NCI-H2029 treated with DMSO at 0.1 percent for 48 hours (cell line): ENCODE results near the gene RANBP2.

Experiments
- DNase-seq: peaks from one replicate; lab custom pipeline; 2025; lab: John Stamatoyannopoulos, UW

RANBP2 gene

DNA sequence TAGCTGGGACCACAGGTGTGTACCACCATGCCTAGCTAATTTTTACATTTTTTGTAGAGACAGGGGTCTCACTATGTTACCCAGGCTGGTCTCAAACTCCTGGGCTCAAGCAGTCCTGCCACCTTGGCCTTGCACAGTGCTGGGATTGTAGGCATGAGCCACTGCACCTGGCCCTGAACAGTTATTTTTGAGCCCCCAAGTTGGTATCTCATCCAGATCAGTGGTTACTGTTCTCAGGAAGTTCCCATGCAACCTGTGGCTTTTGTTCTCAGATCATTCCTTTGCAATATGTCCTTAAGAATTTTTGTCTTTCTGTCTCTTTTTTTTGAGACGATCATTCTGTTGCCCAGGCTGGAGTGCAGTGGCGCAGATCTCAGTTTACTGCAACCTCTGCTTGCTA, 59.6 kb downstream of the RANBP2 start:
- DNase-seq: no peak

GRCh38 chr2:108786008-108786353, 66.7 kb downstream of the RANBP2 start:
- no peak for DNase-seq

- peak; percentile 46 for DNase-seq
Measured at GRCh38 chr2:108786354-108787215, 67.3 kb downstream of the RANBP2 start, which contains the start of gene CCDC138. TSS of gene CCDC138 (plus strand) at chr2:108786771. CDS start at chr2:108786823, 52 bp downstream.

GRCh38 chr2:108787216-108787541, 67.9 kb downstream of the RANBP2 start:
- no peak for DNase-seq

DNA sequence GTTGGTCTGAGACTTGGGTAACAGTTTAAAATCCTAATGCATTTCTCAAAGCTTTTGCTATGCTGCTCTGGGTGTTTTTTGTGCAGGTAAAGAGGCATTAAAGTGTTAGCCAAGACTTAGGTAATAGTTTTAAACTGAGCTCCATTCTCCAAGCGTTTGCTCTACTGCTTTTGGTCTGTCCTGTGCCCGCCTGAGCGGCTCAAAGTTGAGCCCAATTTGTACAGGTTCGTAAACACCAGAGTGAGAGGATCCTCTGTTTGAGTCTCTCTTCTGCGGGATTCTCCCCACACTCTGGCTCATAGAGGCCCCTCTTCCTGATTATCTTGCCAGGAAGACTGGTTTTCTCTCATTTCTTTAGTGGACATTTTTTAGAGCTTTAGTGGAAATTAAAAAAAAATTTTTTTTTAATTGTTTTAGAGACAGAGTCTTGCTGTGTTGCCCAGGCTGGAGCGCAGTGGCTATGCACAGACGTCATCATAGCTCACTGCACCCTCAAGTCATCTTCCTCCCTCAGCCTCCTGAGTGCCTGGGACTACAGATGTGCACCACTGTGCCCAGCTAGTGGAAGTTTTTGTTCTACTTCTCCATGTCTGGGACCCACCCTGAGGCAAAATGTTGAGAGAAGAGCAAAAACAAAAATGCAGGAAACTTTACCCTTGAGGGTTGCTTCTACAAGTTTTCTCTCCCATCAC, 83.9 kb downstream of the RANBP2 start:
- DNase-seq: no peak

DNA sequence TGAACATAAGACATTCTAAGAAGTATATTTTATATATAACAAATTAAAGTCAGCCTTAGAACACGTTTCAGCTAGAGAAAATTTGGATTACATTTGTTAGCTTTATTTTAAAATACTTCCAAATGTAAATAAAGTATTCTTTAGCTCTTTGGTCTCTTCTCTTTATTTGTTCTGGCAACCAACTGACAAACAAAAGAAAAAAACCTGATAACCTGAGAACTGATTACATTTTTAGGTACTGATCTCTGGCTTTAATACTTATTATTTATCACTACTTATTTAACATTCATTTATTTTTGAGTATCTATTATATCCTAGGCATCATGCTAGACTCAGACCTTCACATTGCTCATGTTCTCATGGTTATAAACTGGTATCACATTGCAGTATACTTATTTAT, 85.8 kb downstream of the RANBP2 start:
- DNase-seq: no peak

DNA sequence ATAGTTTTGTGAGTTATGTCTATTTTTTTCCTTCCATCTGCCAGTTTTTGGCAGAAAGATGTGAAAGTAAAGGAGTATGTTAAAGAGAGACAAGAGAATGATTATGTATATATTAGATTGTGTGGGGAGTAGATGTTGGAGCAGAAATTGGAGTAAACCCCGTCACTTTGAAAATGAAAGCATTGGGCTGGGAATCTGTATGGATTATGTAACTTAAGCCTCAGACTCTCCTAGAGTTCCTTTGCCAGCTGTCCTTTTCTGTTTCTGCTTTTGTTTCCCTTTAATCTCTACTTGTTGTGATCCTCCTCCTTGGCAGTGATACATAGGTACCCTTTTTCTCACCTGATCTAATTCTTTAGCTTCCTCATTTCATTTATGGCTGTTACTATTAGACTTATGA, 86.5 kb downstream of the RANBP2 start:
- peak; percentile 38 for DNase-seq

GRCh38 chr2:108806371-108807113, 87.3 kb downstream of the RANBP2 start:
- DNase-seq: no peak

DNA sequence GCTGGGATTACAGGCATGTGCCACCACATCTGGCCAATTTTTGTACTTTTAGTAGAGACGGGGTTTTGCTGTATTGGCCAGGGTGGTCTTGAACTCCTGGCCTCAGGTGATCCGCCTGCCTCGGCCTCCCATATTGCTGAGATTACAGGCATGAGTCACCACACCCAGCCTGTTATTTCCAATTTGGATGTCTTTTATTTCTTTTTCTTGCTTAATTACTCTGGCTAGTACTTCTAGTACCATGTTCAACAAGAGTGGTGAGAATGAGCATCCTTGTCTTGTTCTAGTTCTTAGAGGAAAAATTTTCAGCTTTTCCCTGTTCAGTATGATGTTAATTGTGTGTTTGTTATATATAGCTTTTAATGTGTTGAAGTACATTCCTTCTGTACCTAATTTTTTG, 90.7 kb downstream of the RANBP2 start:
- no peak for DNase-seq

- DNase-seq: no peak
Measured at GRCh38 chr2:108810993-108811957, 92.0 kb downstream of the RANBP2 start.

GRCh38 chr2:108813732-108814131, 94.5 kb downstream of the RANBP2 start:
- DNase-seq: no peak

DNA sequence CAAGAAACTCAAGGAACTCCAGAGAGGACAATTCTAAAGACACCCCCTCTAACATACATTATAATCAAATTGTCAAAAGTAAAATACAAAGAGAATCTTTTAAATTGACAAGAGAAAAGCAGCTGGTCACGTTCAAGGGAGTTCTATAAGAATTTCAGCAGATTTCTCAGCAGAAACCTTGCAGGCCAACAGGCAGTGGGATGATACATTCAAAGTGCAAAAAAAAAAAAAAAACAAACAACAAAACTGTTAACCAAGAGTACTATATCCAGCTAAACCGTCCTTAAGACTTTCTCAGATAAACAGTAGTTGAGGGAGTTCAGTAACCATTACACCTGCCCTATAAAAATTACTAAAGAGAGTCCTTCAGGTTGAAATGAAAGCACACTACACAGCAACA, 101.2 kb downstream of the RANBP2 start:
- DNase-seq: no peak

GRCh38 chr2:108823286-108823685, 104.0 kb downstream of the RANBP2 start:
- no peak for DNase-seq

DNA sequence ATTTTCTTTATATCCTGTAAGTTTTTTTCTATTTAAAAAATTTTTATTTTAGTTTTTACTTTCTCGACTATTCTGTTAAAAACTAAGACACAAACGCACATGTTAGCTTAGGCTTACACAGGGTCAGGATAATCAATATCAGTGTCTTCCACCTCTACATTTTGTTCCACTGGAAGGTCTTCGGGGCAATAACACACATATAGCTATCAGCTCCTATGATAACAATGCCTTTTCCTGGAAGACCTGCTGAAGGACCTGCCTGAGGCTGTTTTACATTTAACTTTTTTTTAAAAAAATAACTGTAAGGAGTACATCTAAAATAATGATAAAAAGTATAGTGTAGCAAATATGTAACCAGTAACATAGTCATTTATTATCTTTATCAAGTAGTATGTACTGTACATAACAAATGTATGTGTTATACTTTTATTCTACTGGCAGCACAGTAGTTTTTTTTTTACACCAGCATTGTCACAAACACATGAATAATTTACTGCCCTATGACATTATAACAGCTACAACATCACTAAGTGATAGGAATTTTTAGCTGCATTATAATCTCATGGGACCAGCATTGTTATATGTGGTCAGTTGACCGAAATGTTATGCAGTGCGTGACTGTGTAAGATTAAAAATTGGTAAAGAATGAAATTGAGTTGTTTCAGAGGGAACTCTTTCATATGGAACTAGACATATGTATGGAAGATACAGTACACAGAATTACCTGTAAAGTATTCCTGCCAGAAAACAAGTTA, 105.2 kb downstream of the RANBP2 start:
- no peak for DNase-seq

- no peak for DNase-seq
Measured at GRCh38 chr2:108825254-108825653, 106.0 kb downstream of the RANBP2 start.

DNA sequence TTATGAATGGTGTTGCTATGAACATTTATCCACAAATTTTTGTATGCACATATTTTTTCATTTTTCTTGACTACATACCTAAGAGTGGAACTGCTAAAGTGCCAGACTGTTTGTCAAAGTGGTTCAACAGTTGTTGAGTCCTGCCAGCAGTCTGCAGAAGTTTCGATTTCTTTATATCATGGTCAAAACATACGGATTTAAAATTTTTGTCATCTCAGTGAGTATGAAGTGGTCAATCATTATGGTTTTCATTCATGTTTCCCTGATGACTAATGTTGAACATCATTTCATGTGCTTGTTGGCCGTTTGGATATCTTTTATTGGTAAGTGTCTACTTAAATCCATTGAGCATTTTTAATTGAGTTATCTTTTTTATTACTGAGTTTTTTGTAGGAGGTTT, 106.5 kb downstream of the RANBP2 start:
- no peak for DNase-seq

DNA sequence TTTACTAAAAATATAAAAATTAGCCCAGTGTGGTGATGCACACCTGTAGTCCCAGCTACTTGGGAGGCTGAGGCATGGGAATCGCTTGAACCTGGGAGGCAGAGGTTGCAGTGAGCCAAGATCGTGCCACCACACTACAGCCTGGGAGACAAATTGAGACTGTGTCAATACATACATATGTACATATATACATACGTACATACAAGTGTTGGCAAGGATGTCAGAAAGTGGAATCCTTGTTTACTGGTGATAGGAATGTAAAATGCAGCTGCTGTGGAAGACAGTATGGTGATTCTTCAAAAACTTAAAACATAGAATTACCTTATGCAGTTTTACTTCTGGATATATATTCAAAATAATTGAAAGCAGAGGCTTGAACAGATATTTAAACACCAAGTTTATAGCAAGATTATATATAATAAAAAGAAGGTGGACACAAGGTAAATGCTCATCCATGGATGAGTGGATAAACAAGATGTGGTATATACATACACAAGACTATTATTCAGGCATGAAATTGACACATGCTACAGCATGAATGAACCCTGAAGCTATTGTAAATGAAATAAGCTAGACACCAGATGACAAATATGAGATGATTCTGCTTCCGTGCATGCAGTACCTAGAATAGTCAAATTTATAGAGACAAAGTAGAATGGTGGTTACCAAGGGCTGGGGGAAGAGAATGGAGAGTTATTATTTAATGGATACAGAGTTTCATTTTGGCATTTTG, 110.5 kb downstream of the RANBP2 start:
- no peak for DNase-seq

GRCh38 chr2:108833219-108833618, 113.9 kb downstream of the RANBP2 start:
- peak; percentile 28 for DNase-seq

- DNase-seq: no peak
Measured at GRCh38 chr2:108834620-108835019, 115.3 kb downstream of the RANBP2 start.

- no peak for DNase-seq
Measured at GRCh38 chr2:108835040-108835439, 115.8 kb downstream of the RANBP2 start.
